Fibroblast of lung (primary cell): Measurements from ENCODE around the gene LTK. TPM values are rescaled to one million over a fixed set of nuclear protein-coding genes. Genes with fewer than 3 reads are reported as not detected.

ENCODE experiments used
- DNase-seq, 2 donors: peaks; one replicate each; pipeline versions ENCODE4 v3.0.0 to v3.0.0-alpha.2; 2010; ENCODE audit warnings: low read depth in 2 of 2
- H2AFZ ChIP-seq: 2 replicates; pipeline ENCODE4 v1.5.1; 2012; ENCODE audit warnings: low read length, control low read depth, inconsistent platforms
- H3K27ac ChIP-seq: 2 replicates; pipeline ENCODE4 v1.5.1; 2011; ENCODE audit warnings: low read length, control low read depth; ENCODE audit not compliant: insufficient read depth
- H3K27me3 ChIP-seq: 2 replicates; pipeline ENCODE4 v1.5.1; 2011; ENCODE audit warnings: mild to moderate bottlenecking, low read length; ENCODE audit not compliant: control insufficient read depth, insufficient read depth
- H3K36me3 ChIP-seq: 2 replicates; pipeline ENCODE4 v1.5.1; 2011; ENCODE audit warnings: low read length; ENCODE audit not compliant: control insufficient read depth, insufficient read depth
- H3K4me1 ChIP-seq: 2 replicates; pipeline ENCODE4 v1.5.1; 2011; ENCODE audit warnings: low read length; ENCODE audit not compliant: control insufficient read depth, insufficient read depth; ENCODE audit errors: extremely low read depth
- H3K4me2 ChIP-seq: 2 replicates; pipeline ENCODE4 v1.5.1; 2011; ENCODE audit warnings: low read length, control low read depth; ENCODE audit not compliant: insufficient read depth; ENCODE audit errors: extremely low read depth
- H3K4me3 ChIP-seq, 4 experiments: fragments of 200-600 bp in 1 of 4; sonication (generic) in 1 of 4; replicated peaks in 1 of 4; 2 replicates each; pipeline ENCODE4 v1.5.1; 2011 to 2016; ENCODE audit warnings: low read length in 4 of 4, low read depth in 3 of 4, mild to moderate bottlenecking in 3 of 4, control low read depth in 2 of 4, inconsistent platforms in 1 of 4, mixed read lengths in 1 of 4; ENCODE audit not compliant: insufficient read depth in 1 of 4; ENCODE audit errors: control extremely low read depth in 1 of 4
- H3K79me2 ChIP-seq: 2 replicates; pipeline ENCODE4 v1.5.1; 2012; ENCODE audit warnings: mild to moderate bottlenecking, low read length, inconsistent platforms; ENCODE audit not compliant: control insufficient read depth, insufficient read depth
- H3K9ac ChIP-seq: 2 replicates; pipeline ENCODE4 v1.5.1; 2011; ENCODE audit warnings: mild to moderate bottlenecking, low read length, control low read depth; ENCODE audit not compliant: insufficient read depth
- H3K9me3 ChIP-seq: 2 replicates; pipeline ENCODE4 v1.5.1; 2012; ENCODE audit warnings: low read depth, low read length; ENCODE audit not compliant: control insufficient read depth, insufficient read depth
- H4K20me1 ChIP-seq: 2 replicates; pipeline ENCODE4 v1.5.1; 2011; ENCODE audit warnings: low read length; ENCODE audit not compliant: control insufficient read depth, insufficient read depth; ENCODE audit errors: extremely low read depth
- CTCF ChIP-seq, 2 donors: IDR thresholded peaks in 1 of 2; conservative IDR thresholded peaks in 1 of 2; 1 replicate in 1 of 2; 2 replicates in 1 of 2; pipeline ENCODE4 v1.5.1; 2011 to 2012; ENCODE audit warnings: low read length in 2 of 2, control low read depth in 1 of 2, inconsistent platforms in 1 of 2, low read depth in 1 of 2, mild to moderate bottlenecking in 1 of 2
- EZH2 ChIP-seq: IDR thresholded peaks from 2 replicates; pipeline ENCODE4 v1.5.1; 2012; ENCODE audit warnings: low read length, control low read depth, mild to moderate bottlenecking; ENCODE audit errors: missing control alignments
- polyA plus RNA-seq, 2 donors: library from polyadenylated mRNA; depleted of rRNA in 1 of 2; stranded (reverse) in 1 of 2; unstranded in 1 of 2; fragments of >200 nt; gene quantifications; 2 replicates each; pipeline ENCODE4 v1.2.1, GENCODE V29; 2011 to 2012; ENCODE audit warnings: missing spikeins in 1 of 2
- total RNA-seq: library from RNA; depleted of rRNA; stranded (reverse); fragments of >200 nt; gene quantifications from 2 replicates; pipeline ENCODE4 v1.2.1, GENCODE V29; 2014

The LTK gene
- total and polyA plus RNA-seq, 2 donors (not counting 1 experiment from before 2014, with no cell fraction given) = 0.14 to 0.99 TPM

GRCh38 chr15:41493902-41494189 is 19.8 kb downstream of the LTK start:
- Histone ChIP-seq H3K27ac (no peak overlapping the region), H3K27me3 (no peaks in the 10 kb centered on the region), H3K4me1 (peaks cover 18% of the 10 kb centered on the region), H4K20me1 (no peaks in the 10 kb centered on the region), H3K9me3 (no peaks in the 10 kb centered on the region), H2AFZ (no peak overlapping the region), H3K4me2 (peak overlapping the region; percentile 66), H3K4me3 (peak overlapping the region in 3 of 4 experiments; percentile 33 to 57 (median 38)), H3K36me3 (no peaks in the 10 kb centered on the region), H3K79me2 (no peaks in the 10 kb centered on the region), H3K9ac (no peak overlapping the region)
- DNase-seq = no peak
- no peak for TF ChIP-seq EZH2
- no peak for TF ChIP-seq CTCF (conservative IDR thresholded peaks at IDR 0.05 in 1 of 2, IDR thresholded peaks at IDR 0.05 in 1 of 2; ENCODE audit: low read depth in 1 of 2, low read length in 2 of 2)

- Histone ChIP-seq H3K79me2 (no peaks in the 10 kb centered on the region), H3K9ac (peak within 1 kb of the TSS; percentile 11), H3K27ac (peak within 1 kb of the TSS; percentile 36), H3K36me3 (no peaks in the 10 kb centered on the region), H4K20me1 (no peaks in the 10 kb centered on the region), H3K27me3 (no peaks in the 10 kb centered on the region), H2AFZ (peak within 1 kb of the TSS; percentile 9), H3K4me3 (peak within 1 kb of the TSS; percentile 33 to 57 (median 47)), H3K4me1 (peaks cover 18% of the 10 kb centered on the region), H3K4me2 (peak within 1 kb of the TSS; percentile 84), H3K9me3 (no peaks in the 10 kb centered on the region)
- TF ChIP-seq EZH2 (no peak), CTCF (conservative IDR thresholded peaks at IDR 0.05 in 1 of 2, IDR thresholded peaks at IDR 0.05 in 1 of 2; ENCODE audit: low read depth in 1 of 2, low read length in 2 of 2) (no peak)
- peak; percentile 70 to 79 for DNase-seq
Observed at GRCh38 chr15:41493205-41493901, 20.3 kb downstream of the LTK start, which contains the start of gene ITPKA. TSS of gene ITPKA (plus strand) at chr15:41493874. CDS start at chr15:41493928, 54 bp downstream.

- peak overlapping the region; percentile 11 to 57 (median 32) for H3K4me3 ChIP-seq
- no peak for DNase-seq
- H3K27me3 ChIP-seq = no peaks in the 10 kb centered on the region
- no peak for TF ChIP-seq CTCF (conservative IDR thresholded peaks at IDR 0.05 in 1 of 2, IDR thresholded peaks at IDR 0.05 in 1 of 2; ENCODE audit: low read depth in 1 of 2, low read length in 2 of 2)
- no peaks in the 10 kb centered on the region for H3K36me3 ChIP-seq
- H3K79me2 ChIP-seq = no peaks in the 10 kb centered on the region
- H2AFZ ChIP-seq = peak overlapping the region; percentile 27
- H3K27ac ChIP-seq = peak overlapping the region; percentile 36
- no peaks in the 10 kb centered on the region for H4K20me1 ChIP-seq
- peak overlapping the region; percentile 84 for H3K4me2 ChIP-seq
- H3K4me1 ChIP-seq = peaks cover 18% of the 10 kb centered on the region
- H3K9me3 ChIP-seq = no peaks in the 10 kb centered on the region
- H3K9ac ChIP-seq = peak overlapping the region; percentile 11
Observed at GRCh38 chr15:41492597-41493204, 20.9 kb downstream of the LTK start.
